Neural cell (in vitro differentiated cells): ENCODE measurements around the gene SERPINB2. TPM values are rescaled to one million over a fixed set of nuclear protein-coding genes. Genes with fewer than 3 reads are reported as not detected.

Experiments used
- H2AFZ ChIP-seq: fragments of 200-600, 300-800 bp; sonication (generic), shearing (Covaris generic); 2 replicates; pipeline ENCODE4 v1.6.0; 2014; ENCODE audit warnings: low read depth, mild to moderate bottlenecking, antibody characterized with exemption, low read length, moderate library complexity
- H3F3A ChIP-seq: fragments of 200-600 bp; shearing (Covaris generic); 2 replicates; pipeline ENCODE4 v1.6.1; 2016; ENCODE audit warnings: mild to moderate bottlenecking, moderate library complexity, mixed read lengths, antibody characterized with exemption, low read length; ENCODE audit not compliant: insufficient read depth, poor library complexity, severe bottlenecking
- H3K27ac ChIP-seq: fragments of 200-600, 300-800 bp; sonication (generic), shearing (Covaris generic); 2 replicates; pipeline ENCODE4 v1.5.1; 2014; ENCODE audit warnings: mild to moderate bottlenecking, low read length, moderate library complexity
- H3K27me3 ChIP-seq: fragments of 300-800, 200-600 bp; sonication (generic), shearing (Covaris generic); 2 replicates; pipeline ENCODE4 v1.6.0; 2014; ENCODE audit warnings: mild to moderate bottlenecking, low read depth, low read length, moderate library complexity; ENCODE audit not compliant: insufficient read depth
- H3K36me3 ChIP-seq: fragments of 300-800, 200-600 bp; sonication (generic), shearing (Covaris generic); 2 replicates; pipeline ENCODE4 v1.5.1; 2014; ENCODE audit warnings: mild to moderate bottlenecking, antibody characterized with exemption, low read length, moderate library complexity; ENCODE audit not compliant: insufficient read depth
- H3K4me2 ChIP-seq: fragments of 300-800, 200-600 bp; sonication (generic), shearing (Covaris generic); 2 replicates; pipeline ENCODE4 v1.6.0; 2014; ENCODE audit warnings: mild to moderate bottlenecking, low read length
- H3K4me3 ChIP-seq: fragments of 300-800, 200-600 bp; sonication (generic), shearing (Covaris generic); 2 replicates; pipeline ENCODE4 v1.5.1; 2014; ENCODE audit warnings: mild to moderate bottlenecking, low read length, moderate library complexity
- H3K79me2 ChIP-seq: fragments of 200-600 bp; shearing (Covaris generic); replicated peaks from 2 replicates; pipeline ENCODE4 v1.6.0; 2014; ENCODE audit warnings: mild to moderate bottlenecking, low read length, moderate library complexity; ENCODE audit not compliant: insufficient read depth
- H3K9ac ChIP-seq: fragments of 300-800, 200-600 bp; sonication (generic), shearing (Covaris generic); 2 replicates; pipeline ENCODE4 v1.6.1; 2016; ENCODE audit warnings: mild to moderate bottlenecking, low read length, mixed read lengths
- H3K9me2 ChIP-seq: fragments of 200-600 bp; shearing (Covaris generic); 2 replicates; pipeline ENCODE4 v1.6.1; 2016; ENCODE audit warnings: mild to moderate bottlenecking, low read length, mixed read lengths; ENCODE audit not compliant: insufficient read depth
- H3K9me3 ChIP-seq: fragments of 200-600, 300-800 bp; sonication (generic), shearing (Covaris generic); 2 replicates; pipeline ENCODE4 v1.6.1; 2016; ENCODE audit warnings: mild to moderate bottlenecking, mixed run types, low read length, moderate library complexity, mixed read lengths
- H4K20me1 ChIP-seq: fragments of 200-600 bp; shearing (Covaris generic); 2 replicates; pipeline ENCODE4 v1.6.1; 2016; ENCODE audit warnings: mild to moderate bottlenecking, mixed run types; ENCODE audit not compliant: insufficient read depth
- CTCF ChIP-seq: fragments of 450-650 bp; IDR thresholded peaks from 2 replicates; pipeline ENCODE4 v1.5.1; 2014; ENCODE audit warnings: antibody characterized with exemption, mild to moderate bottlenecking, moderate library complexity; ENCODE audit not compliant: poor library complexity, severe bottlenecking
- EP300 ChIP-seq: fragments of 450-650 bp; conservative IDR thresholded peaks from 2 replicates; pipeline ENCODE4 v1.6.1; 2014; ENCODE audit warnings: antibody characterized with exemption, mild to moderate bottlenecking, moderate library complexity; ENCODE audit not compliant: poor library complexity, severe bottlenecking
- EZH2 ChIP-seq: fragments of 200-600, 300-800 bp; shearing (Covaris generic), sonication (generic); IDR thresholded peaks from 2 replicates; pipeline ENCODE4 v1.6.1; 2014; ENCODE audit warnings: antibody characterized with exemption, low read length, borderline replicate concordance, mild to moderate bottlenecking; ENCODE audit not compliant: insufficient read depth, poor library complexity, severe bottlenecking
- MXI1 ChIP-seq: fragments of 450-650 bp; conservative IDR thresholded peaks from 2 replicates; pipeline ENCODE4 v1.6.1; 2014; ENCODE audit warnings: antibody characterized with exemption, mild to moderate bottlenecking; ENCODE audit not compliant: poor library complexity, severe bottlenecking
- POLR2AphosphoS5 ChIP-seq: IDR thresholded peaks from 2 replicates; pipeline ENCODE4 v1.6.1; 2012
- RAD21 ChIP-seq: fragments of 450-650 bp; conservative IDR thresholded peaks from 2 replicates; pipeline ENCODE4 v1.6.1; 2014; ENCODE audit warnings: antibody characterized with exemption, mild to moderate bottlenecking, moderate library complexity
- REST ChIP-seq: IDR thresholded peaks from 2 replicates; pipeline ENCODE4 v1.6.1; 2012; ENCODE audit warnings: borderline replicate concordance
- SMC3 ChIP-seq: fragments of 450-650 bp; conservative IDR thresholded peaks from 2 replicates; pipeline ENCODE4 v1.6.1; 2014; ENCODE audit warnings: antibody characterized with exemption, mild to moderate bottlenecking, moderate library complexity; ENCODE audit not compliant: poor library complexity
- TAF1 ChIP-seq: IDR thresholded peaks from 2 replicates; pipeline ENCODE4 v1.6.1; 2012; ENCODE audit warnings: low read depth
- polyA plus RNA-seq: library from polyadenylated mRNA; depleted of rRNA; stranded (reverse); fragments of >200 nt; gene quantifications from 2 replicates; pipeline ENCODE4 v1.2.3, GENCODE V29; 2014

Gene SERPINB2
- polyA plus RNA-seq, 1 donor from 2014 or later = not detected

- Histone ChIP-seq H4K20me1 (no peaks in the 10 kb centered on the region), H2AFZ (no peak overlapping the region), H3K27ac (no peak overlapping the region), H3F3A (no peaks in the 10 kb centered on the region), H3K9me3 (no peaks in the 10 kb centered on the region), H3K4me2 (no peak overlapping the region), H3K4me3 (no peak overlapping the region), H3K27me3 (no peaks in the 10 kb centered on the region), H3K9ac (no peak overlapping the region), H3K79me2 (no peaks in the 10 kb centered on the region), H3K9me2 (no peaks in the 10 kb centered on the region), H3K36me3 (no peaks in the 10 kb centered on the region)
- no peak for TF ChIP-seq MXI1
- no peak for TF ChIP-seq REST
- TF ChIP-seq POLR2AphosphoS5 = no peak
Measured at GRCh38 chr18:63888470-63889190, 1.1 kb downstream of the SERPINB2 start.

GRCh38 chr18:63889626-63890025 lies 2.1 kb downstream of the SERPINB2 start:
- no peak overlapping the region for H3K4me2 ChIP-seq
- H3K9me2 ChIP-seq = no peaks in the 10 kb centered on the region
- H3F3A ChIP-seq = no peaks in the 10 kb centered on the region
- H4K20me1 ChIP-seq = no peaks in the 10 kb centered on the region
- no peak overlapping the region for H3K4me3 ChIP-seq
- no peak overlapping the region for H2AFZ ChIP-seq
- TF ChIP-seq RAD21 (no peak), EP300 (no peak), POLR2AphosphoS5 (no peak), MXI1 (no peak), EZH2 (no peak)
- H3K79me2 ChIP-seq = no peaks in the 10 kb centered on the region
- H3K27me3 ChIP-seq = no peaks in the 10 kb centered on the region
- no peaks in the 10 kb centered on the region for H3K36me3 ChIP-seq
- no peak overlapping the region for H3K27ac ChIP-seq
- no peaks in the 10 kb centered on the region for H3K9me3 ChIP-seq
- H3K9ac ChIP-seq = no peak overlapping the region

GRCh38 chr18:63890237-63890949 lies 2.9 kb downstream of the SERPINB2 start:
- Histone ChIP-seq H3K9ac (no peak overlapping the region), H3K9me2 (no peaks in the 10 kb centered on the region), H3K9me3 (no peaks in the 10 kb centered on the region), H3K27me3 (no peaks in the 10 kb centered on the region), H3K27ac (no peak overlapping the region), H3K4me2 (no peak overlapping the region), H3K79me2 (no peaks in the 10 kb centered on the region), H3K4me3 (no peak overlapping the region), H2AFZ (no peak overlapping the region), H4K20me1 (no peaks in the 10 kb centered on the region), H3F3A (no peaks in the 10 kb centered on the region), H3K36me3 (no peaks in the 10 kb centered on the region)
- TF ChIP-seq EZH2 (no peak), TAF1 (no peak), POLR2AphosphoS5 (no peak), MXI1 (no peak), RAD21 (no peak), EP300 (no peak), SMC3 (no peak), CTCF (no peak), REST (no peak)
